HEK293 (cell line): ENCODE data around the gene ME3.

ENCODE experiments used
- CTCF ChIA-PET: fragments of 350-600 bp; formaldehyde crosslinking; extraction: SDS; loops from one replicate; lab custom pipeline; 2021; ENCODE audit warnings: antibody characterized with exemption; lab: Yijun Ruan, JAX
- POLR2A ChIA-PET: fragments of 300-600 bp; formaldehyde crosslinking; extraction: SDS; loops from one replicate; lab custom pipeline; 2020; ENCODE audit warnings: antibody characterized with exemption, inconsistent platforms; lab: Yijun Ruan, JAX
- H3K27ac ChIP-seq: fragments of 200-500 bp; sonication (Bioruptor generic); 2 replicates; pipeline ENCODE4 v1.5.1; 2014; ENCODE audit warnings: low read depth, low read length, control low read depth, inconsistent platforms; ENCODE audit errors: extremely low read depth
- H3K36me3 ChIP-seq, 2 experiments: fragments of 200-500 bp in 1 of 2; sonication (Bioruptor generic) in 1 of 2; 1 replicate in 1 of 2; 2 replicates in 1 of 2; pipeline ENCODE4 v1.5.1; 2014 to 2017; ENCODE audit warnings: inconsistent platforms in 2 of 2, low read length in 2 of 2; ENCODE audit not compliant: control insufficient read depth in 2 of 2, insufficient read depth in 1 of 2
- H3K4me1 ChIP-seq: fragments of 200-500 bp; sonication (Bioruptor generic); 2 replicates; pipeline ENCODE4 v1.5.1; 2014; ENCODE audit warnings: mild to moderate bottlenecking, low read length, inconsistent platforms; ENCODE audit not compliant: control insufficient read depth, insufficient read depth
- H3K4me3 ChIP-seq: 2 replicates; pipeline ENCODE4 v1.5.1; 2011; ENCODE audit warnings: low read depth, mild to moderate bottlenecking, control low read depth, low read length, moderate library complexity
- H3K9me3 ChIP-seq: fragments of 200-500 bp; sonication (Bioruptor generic); 2 replicates; pipeline ENCODE4 v1.5.1; 2014; ENCODE audit warnings: low read depth, low read length, inconsistent platforms; ENCODE audit not compliant: control insufficient read depth, insufficient read depth
- EGR2 ChIP-seq: fragments of 450-650 bp; formaldehyde crosslinking; IDR thresholded peaks from 2 replicates; pipeline ENCODE4 v1.5.1; 2016; ENCODE audit warnings: low read depth, missing biosample characterization, missing genetic modification characterization
- GLI2 ChIP-seq: fragments of 450-650 bp; formaldehyde crosslinking; IDR thresholded peaks from 2 replicates; pipeline ENCODE4; 2017; ENCODE audit warnings: missing biosample characterization, missing genetic modification characterization, low read depth, borderline replicate concordance
- KLF16 ChIP-seq: fragments of 450-650 bp; formaldehyde crosslinking; IDR thresholded peaks from 2 replicates; pipeline ENCODE4 v1.5.1; 2017; ENCODE audit warnings: missing biosample characterization, missing genetic modification characterization
- KLF8 ChIP-seq: fragments of 450-650 bp; formaldehyde crosslinking; IDR thresholded peaks from 2 replicates; pipeline ENCODE4 v1.5.1; 2016; ENCODE audit warnings: missing biosample characterization, missing genetic modification characterization
- KLF9 ChIP-seq: fragments of 450-650 bp; formaldehyde crosslinking; IDR thresholded peaks from 2 replicates; pipeline ENCODE4 v1.5.1; 2016; ENCODE audit warnings: missing biosample characterization, missing genetic modification characterization, low read depth
- OSR2 ChIP-seq: fragments of 450-650 bp; formaldehyde crosslinking; IDR thresholded peaks from 2 replicates; pipeline ENCODE4 v1.5.1; 2016; ENCODE audit warnings: missing biosample characterization, missing genetic modification characterization
- PRDM10 ChIP-seq: fragments of 450-650 bp; formaldehyde crosslinking; IDR thresholded peaks from 2 replicates; pipeline ENCODE4 v1.5.1; 2016; ENCODE audit warnings: missing biosample characterization, missing genetic modification characterization
- PRDM6 ChIP-seq: fragments of 450-650 bp; formaldehyde crosslinking; IDR thresholded peaks from 2 replicates; pipeline ENCODE4 v1.5.1; 2017; ENCODE audit warnings: missing biosample characterization, missing genetic modification characterization
- SP7 ChIP-seq: fragments of 450-650 bp; formaldehyde crosslinking; IDR thresholded peaks from 2 replicates; pipeline ENCODE4 v1.5.1; 2016; ENCODE audit warnings: missing biosample characterization, missing genetic modification characterization
- ZFP3 ChIP-seq: fragments of 450-650 bp; formaldehyde crosslinking; IDR thresholded peaks from 2 replicates; pipeline ENCODE4 v1.5.1; 2016; ENCODE audit warnings: low read depth, missing biosample characterization, missing genetic modification characterization
- ZIC2 ChIP-seq: fragments of 450-650 bp; formaldehyde crosslinking; IDR thresholded peaks from 2 replicates; pipeline ENCODE4 v1.5.1; 2016; ENCODE audit warnings: missing biosample characterization, missing genetic modification characterization
- ZNF112 ChIP-seq: fragments of 450-650 bp; formaldehyde crosslinking; IDR thresholded peaks from 2 replicates; pipeline ENCODE4 v1.5.0; 2017; ENCODE audit warnings: missing biosample characterization, missing genetic modification characterization
- ZNF24 ChIP-seq: fragments of 450-650 bp; formaldehyde crosslinking; IDR thresholded peaks from 2 replicates; pipeline ENCODE4 v1.5.1; 2016; ENCODE audit warnings: missing biosample characterization, missing genetic modification characterization
- ZNF449 ChIP-seq: fragments of 450-650 bp; formaldehyde crosslinking; IDR thresholded peaks from 2 replicates; pipeline ENCODE4 v1.5.1; 2017; ENCODE audit warnings: missing biosample characterization, mild to moderate bottlenecking, missing genetic modification characterization, moderate library complexity
- ZNF549 ChIP-seq: fragments of 450-650 bp; IDR thresholded peaks from 2 replicates; pipeline ENCODE4 v1.5.1; 2018; ENCODE audit warnings: missing biosample characterization, missing genetic modification characterization, mild to moderate bottlenecking, inconsistent platforms, moderate library complexity
- ZNF560 ChIP-seq: fragments of 450-650 bp; formaldehyde crosslinking; IDR thresholded peaks from 2 replicates; pipeline ENCODE4 v1.5.1; 2017; ENCODE audit warnings: missing biosample characterization, missing genetic modification characterization, borderline replicate concordance
- ZNF610 ChIP-seq: fragments of 450-650 bp; formaldehyde crosslinking; IDR thresholded peaks from 2 replicates; pipeline ENCODE4 v1.5.1; 2016; ENCODE audit warnings: missing biosample characterization, missing genetic modification characterization, borderline replicate concordance
- ZNF626 ChIP-seq: fragments of 450-650 bp; sonication (Bioruptor Pico); formaldehyde crosslinking; IDR thresholded peaks from 2 replicates; pipeline ENCODE4 v1.5.1; 2018; ENCODE audit warnings: missing biosample characterization, missing genetic modification characterization, inconsistent platforms
- ZNF629 ChIP-seq: fragments of 450-650 bp; formaldehyde crosslinking; IDR thresholded peaks from 2 replicates; pipeline ENCODE4 v1.5.1; 2017; ENCODE audit warnings: missing biosample characterization, missing genetic modification characterization
- ZNF664 ChIP-seq: fragments of 450-650 bp; formaldehyde crosslinking; IDR thresholded peaks from 2 replicates; pipeline ENCODE4 v1.5.1; 2016; ENCODE audit warnings: missing biosample characterization, missing genetic modification characterization
- ZNF704 ChIP-seq: fragments of 450-650 bp; formaldehyde crosslinking; IDR thresholded peaks from 2 replicates; pipeline ENCODE4 v1.5.1; 2016; ENCODE audit warnings: missing biosample characterization, missing genetic modification characterization
- ZNF776 ChIP-seq: fragments of 450-650 bp; formaldehyde crosslinking; IDR thresholded peaks from 2 replicates; pipeline ENCODE4 v1.5.0; 2017; ENCODE audit warnings: missing biosample characterization, missing genetic modification characterization, borderline replicate concordance
- ZNF843 ChIP-seq: fragments of 450-650 bp; formaldehyde crosslinking; IDR thresholded peaks from 2 replicates; pipeline ENCODE4 v1.5.1; 2016; ENCODE audit warnings: missing biosample characterization, missing genetic modification characterization
- ZSCAN16 ChIP-seq: fragments of 450-650 bp; formaldehyde crosslinking; IDR thresholded peaks from 2 replicates; pipeline ENCODE4 v1.5.1; 2016; ENCODE audit warnings: missing biosample characterization, missing genetic modification characterization
- ZSCAN23 ChIP-seq: fragments of 450-650 bp; formaldehyde crosslinking; IDR thresholded peaks from 2 replicates; pipeline ENCODE4 v1.5.1; 2016; ENCODE audit warnings: missing biosample characterization, missing genetic modification characterization
- ZXDB ChIP-seq: fragments of 450-650 bp; formaldehyde crosslinking; IDR thresholded peaks from 2 replicates; pipeline ENCODE4 v1.5.1; 2016; ENCODE audit warnings: missing biosample characterization, missing genetic modification characterization

The ME3 gene

GRCh38 chr11:86576946-86577624 is 95.3 kb downstream of the ME3 start:
- H3K27ac ChIP-seq, result peak overlapping the region; percentile 34; the same call in 1 of the 2 replicates
- CTCF ChIA-PET, result interaction anchor here (0.6 to 2.3 kb wide), 6 partner anchors 31 to 287 kb away, joined by 3 to 18 read pairs (median 4); no protein-coding TSS in a partner anchor
- H3K9me3 ChIP-seq, result no peaks in the 10 kb centered on the region
- TF ChIP-seq ZNF449 (tag by site-specific recombination) (peak; percentile 92), ZFP3 (tag by site-specific recombination) (no peak)
- TF ChIP-seq, all 188 proteins: peak for 1
- POLR2A ChIA-PET, result interaction anchor here (0.8 to 1.2 kb wide), 4 partner anchors 11 to 224 kb away, joined by 3 to 4 read pairs (median 3); no protein-coding TSS in a partner anchor
- Histone ChIP-seq H3K4me1 (peaks cover 13% of the 10 kb centered on the region), H3K4me3 (no peak overlapping the region), H3K36me3 (no peaks in the 10 kb centered on the region)

GRCh38 chr11:86575927-86576326 is 96.5 kb downstream of the ME3 start:
- no peak overlapping the region for H3K4me3 ChIP-seq
- ChIA-PET POLR2A (interaction anchor here (1.0 kb wide), 1 partner anchor 120 kb away, joined by 3 read pairs; no protein-coding TSS in a partner anchor), CTCF (interaction anchor here (0.6 to 2.3 kb wide), 4 partner anchors 14 to 215 kb away, joined by 3 to 18 read pairs (median 3); no protein-coding TSS in a partner anchor)
- H3K36me3 ChIP-seq, result no peaks in the 10 kb centered on the region
- H3K9me3 ChIP-seq, result no peaks in the 10 kb centered on the region
- H3K27ac ChIP-seq, result peak overlapping the region; percentile 34; the same call in 1 of the 2 replicates
- H3K4me1 ChIP-seq, result peaks cover 16% of the 10 kb centered on the region
- 0 out of 2 replicates have a peak, but pooled peaks have one; percentile 47 for TF ChIP-seq GLI2 (tag by site-specific recombination)
- TF ChIP-seq PRDM6 (tag by site-specific recombination), result 0 out of 2 replicates have a peak, but pooled peaks have one; percentile 18
- TF ChIP-seq ZNF626 (tag by site-specific recombination), result no peak
- no peak for TF ChIP-seq ZNF560 (tag by site-specific recombination)
- TF ChIP-seq OSR2 (tag by site-specific recombination), result peak; percentile 93
- TF ChIP-seq ZNF664, result no peak
- no peak for TF ChIP-seq ZNF776 (tag by site-specific recombination)
- no peak for TF ChIP-seq KLF16 (tag by site-specific recombination)
- no peak for TF ChIP-seq ZIC2 (tag by site-specific recombination)
- TF ChIP-seq SP7 (tag by site-specific recombination), result peak; percentile 81
- no peak for TF ChIP-seq ZNF24 (tag by site-specific recombination)
- TF ChIP-seq ZNF549 (tag by site-specific recombination), result no peak
- no peak for TF ChIP-seq ZNF704 (tag by site-specific recombination)
- TF ChIP-seq ZNF112 (tag by site-specific recombination), result no peak
- peak; percentile 56 for TF ChIP-seq ZNF629 (tag by site-specific recombination)
- TF ChIP-seq PRDM10 (tag by site-specific recombination), result 0 out of 2 replicates have a peak, but pooled peaks have one; percentile 13
- TF ChIP-seq ZNF610 (tag by site-specific recombination), result no peak
- peak; percentile 55 for TF ChIP-seq KLF8 (tag by site-specific recombination)
- TF ChIP-seq ZXDB, result 0 out of 2 replicates have a peak, but pooled peaks have one; percentile 31
- peak; percentile 46; the same call in 1 of the 2 replicates for TF ChIP-seq ZNF843 (tag by site-specific recombination)
- TF ChIP-seq ZSCAN16 (tag by site-specific recombination), result no peak
- no peak for TF ChIP-seq EGR2
- no peak for TF ChIP-seq KLF9 (tag by site-specific recombination)
- 0 out of 2 replicates have a peak, but pooled peaks have one; percentile 42 for TF ChIP-seq ZSCAN23 (tag by site-specific recombination)
